ENCODE measurements around the gene SNRNP40. TPM values are rescaled to one million over a fixed set of nuclear protein-coding genes. Genes with fewer than 3 reads are reported as not detected.

Gene SNRNP40
- total and polyA plus RNA-seq, 2 experiments from 2014 or later: 90.0 to 135 TPM

DNA sequence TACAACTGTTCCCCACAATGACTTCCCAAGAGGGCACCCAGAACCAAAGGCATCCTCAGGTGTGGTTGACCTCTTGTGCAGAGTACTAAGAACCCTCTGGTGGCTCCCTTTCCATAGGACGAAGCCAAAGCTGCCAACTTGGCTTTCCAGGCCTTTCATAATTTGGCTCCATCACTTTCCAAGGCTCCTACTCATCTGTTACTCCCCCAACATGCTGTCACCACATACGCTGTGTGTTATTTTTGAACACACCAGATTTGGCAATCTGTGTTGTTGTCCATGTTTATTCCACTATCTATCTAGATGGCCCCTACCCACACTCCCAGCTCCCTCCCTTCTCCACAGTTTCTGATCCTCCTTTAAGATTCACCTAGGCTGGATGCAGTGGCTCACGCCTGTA lies 46.7 kb downstream of the SNRNP40 start:
- Mint-ChIP-seq H3K4me3 (no peak overlapping the region), H3K27me3 (ENCODE audit: insufficient read depth, low read depth, poor library complexity) (peaks cover 3% of the 10 kb centered on the region), H3K27ac (no peak overlapping the region), H3K9me3 (no peaks in the 10 kb centered on the region), H3K4me1 (no peaks in the 10 kb centered on the region), H3K36me3 (ENCODE audit: low read depth) (no peaks in the 10 kb centered on the region)
- no peak overlapping the region for H3K27ac ChIP-seq (ENCODE audit: low read depth)
- no peak overlapping the region for H3K4me3 ChIP-seq
- H3K9me2 ChIP-seq (ENCODE audit: insufficient read depth): no peaks in the 10 kb centered on the region
- no peak for ATAC-seq
- H3K79me2 ChIP-seq (replicated peaks; ENCODE audit: insufficient read depth): no peaks in the 10 kb centered on the region
- H2AFZ ChIP-seq: no peak overlapping the region
- H3K4me2 ChIP-seq: no peak overlapping the region
- H3K4me1 ChIP-seq (ENCODE audit: insufficient read depth): no peaks in the 10 kb centered on the region
- H3K36me3 ChIP-seq (ENCODE audit: insufficient read depth): no peaks in the 10 kb centered on the region
- no peak for TF ChIP-seq STAT1 (IDR thresholded peaks at IDR 0.05; ENCODE audit: unreplicated experiment)
- no peak for TF ChIP-seq NANOG (IDR thresholded peaks at IDR 0.05; ENCODE audit: borderline replicate concordance)
- no peak for TF ChIP-seq ZNF114 (CRISPR knock-in tag; IDR thresholded peaks at IDR 0.05)
- TF ChIP-seq, protein P1, sequence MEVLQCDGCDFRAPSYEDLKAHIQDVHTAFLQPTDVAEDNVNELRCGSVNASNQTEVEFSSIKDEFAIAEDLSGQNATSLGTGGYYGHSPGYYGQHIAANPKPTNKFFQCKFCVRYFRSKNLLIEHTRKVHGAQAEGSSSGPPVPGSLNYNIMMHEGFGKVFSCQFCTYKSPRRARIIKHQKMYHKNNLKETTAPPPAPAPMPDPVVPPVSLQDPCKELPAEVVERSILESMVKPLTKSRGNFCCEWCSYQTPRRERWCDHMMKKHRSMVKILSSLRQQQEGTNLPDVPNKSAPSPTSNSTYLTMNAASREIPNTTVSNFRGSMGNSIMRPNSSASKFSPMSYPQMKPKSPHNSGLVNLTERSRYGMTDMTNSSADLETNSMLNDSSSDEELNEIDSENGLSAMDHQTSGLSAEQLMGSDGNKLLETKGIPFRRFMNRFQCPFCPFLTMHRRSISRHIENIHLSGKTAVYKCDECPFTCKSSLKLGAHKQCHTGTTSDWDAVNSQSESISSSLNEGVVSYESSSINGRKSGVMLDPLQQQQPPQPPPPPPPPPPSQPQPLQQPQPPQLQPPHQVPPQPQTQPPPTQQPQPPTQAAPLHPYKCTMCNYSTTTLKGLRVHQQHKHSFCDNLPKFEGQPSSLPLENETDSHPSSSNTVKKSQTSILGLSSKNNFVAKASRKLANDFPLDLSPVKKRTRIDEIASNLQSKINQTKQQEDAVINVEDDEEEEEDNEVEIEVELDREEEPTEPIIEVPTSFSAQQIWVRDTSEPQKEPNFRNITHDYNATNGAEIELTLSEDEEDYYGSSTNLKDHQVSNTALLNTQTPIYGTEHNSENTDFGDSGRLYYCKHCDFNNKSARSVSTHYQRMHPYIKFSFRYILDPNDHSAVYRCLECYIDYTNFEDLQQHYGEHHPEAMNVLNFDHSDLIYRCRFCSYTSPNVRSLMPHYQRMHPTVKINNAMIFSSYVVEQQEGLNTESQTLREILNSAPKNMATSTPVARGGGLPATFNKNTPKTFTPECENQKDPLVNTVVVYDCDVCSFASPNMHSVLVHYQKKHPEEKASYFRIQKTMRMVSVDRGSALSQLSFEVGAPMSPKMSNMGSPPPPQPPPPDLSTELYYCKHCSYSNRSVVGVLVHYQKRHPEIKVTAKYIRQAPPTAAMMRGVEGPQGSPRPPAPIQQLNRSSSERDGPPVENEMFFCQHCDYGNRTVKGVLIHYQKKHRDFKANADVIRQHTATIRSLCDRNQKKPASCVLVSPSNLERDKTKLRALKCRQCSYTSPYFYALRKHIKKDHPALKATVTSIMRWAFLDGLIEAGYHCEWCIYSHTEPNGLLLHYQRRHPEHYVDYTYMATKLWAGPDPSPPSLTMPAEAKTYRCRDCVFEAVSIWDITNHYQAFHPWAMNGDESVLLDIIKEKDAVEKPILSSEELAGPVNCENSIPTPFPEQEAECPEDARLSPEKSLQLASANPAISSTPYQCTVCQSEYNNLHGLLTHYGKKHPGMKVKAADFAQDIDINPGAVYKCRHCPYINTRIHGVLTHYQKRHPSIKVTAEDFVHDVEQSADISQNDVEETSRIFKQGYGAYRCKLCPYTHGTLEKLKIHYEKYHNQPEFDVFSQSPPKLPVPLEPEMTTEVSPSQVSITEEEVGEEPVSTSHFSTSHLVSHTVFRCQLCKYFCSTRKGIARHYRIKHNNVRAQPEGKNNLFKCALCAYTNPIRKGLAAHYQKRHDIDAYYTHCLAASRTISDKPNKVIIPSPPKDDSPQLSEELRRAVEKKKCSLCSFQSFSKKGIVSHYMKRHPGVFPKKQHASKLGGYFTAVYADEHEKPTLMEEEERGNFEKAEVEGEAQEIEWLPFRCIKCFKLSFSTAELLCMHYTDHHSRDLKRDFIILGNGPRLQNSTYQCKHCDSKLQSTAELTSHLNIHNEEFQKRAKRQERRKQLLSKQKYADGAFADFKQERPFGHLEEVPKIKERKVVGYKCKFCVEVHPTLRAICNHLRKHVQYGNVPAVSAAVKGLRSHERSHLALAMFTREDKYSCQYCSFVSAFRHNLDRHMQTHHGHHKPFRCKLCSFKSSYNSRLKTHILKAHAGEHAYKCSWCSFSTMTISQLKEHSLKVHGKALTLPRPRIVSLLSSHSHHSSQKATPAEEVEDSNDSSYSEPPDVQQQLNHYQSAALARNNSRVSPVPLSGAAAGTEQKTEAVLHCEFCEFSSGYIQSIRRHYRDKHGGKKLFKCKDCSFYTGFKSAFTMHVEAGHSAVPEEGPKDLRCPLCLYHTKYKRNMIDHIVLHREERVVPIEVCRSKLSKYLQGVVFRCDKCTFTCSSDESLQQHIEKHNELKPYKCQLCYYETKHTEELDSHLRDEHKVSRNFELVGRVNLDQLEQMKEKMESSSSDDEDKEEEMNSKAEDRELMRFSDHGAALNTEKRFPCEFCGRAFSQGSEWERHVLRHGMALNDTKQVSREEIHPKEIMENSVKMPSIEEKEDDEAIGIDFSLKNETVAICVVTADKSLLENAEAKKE (CRISPR knock-in tag; IDR thresholded peaks at IDR 0.05): no peak
- TF ChIP-seq JUNB (IDR thresholded peaks at IDR 0.05; ENCODE audit: unreplicated experiment): no peak
- no peak for TF ChIP-seq EZH2 (IDR thresholded peaks at IDR 0.05; ENCODE audit: low read depth, unreplicated experiment)
- TF ChIP-seq, protein P2, sequence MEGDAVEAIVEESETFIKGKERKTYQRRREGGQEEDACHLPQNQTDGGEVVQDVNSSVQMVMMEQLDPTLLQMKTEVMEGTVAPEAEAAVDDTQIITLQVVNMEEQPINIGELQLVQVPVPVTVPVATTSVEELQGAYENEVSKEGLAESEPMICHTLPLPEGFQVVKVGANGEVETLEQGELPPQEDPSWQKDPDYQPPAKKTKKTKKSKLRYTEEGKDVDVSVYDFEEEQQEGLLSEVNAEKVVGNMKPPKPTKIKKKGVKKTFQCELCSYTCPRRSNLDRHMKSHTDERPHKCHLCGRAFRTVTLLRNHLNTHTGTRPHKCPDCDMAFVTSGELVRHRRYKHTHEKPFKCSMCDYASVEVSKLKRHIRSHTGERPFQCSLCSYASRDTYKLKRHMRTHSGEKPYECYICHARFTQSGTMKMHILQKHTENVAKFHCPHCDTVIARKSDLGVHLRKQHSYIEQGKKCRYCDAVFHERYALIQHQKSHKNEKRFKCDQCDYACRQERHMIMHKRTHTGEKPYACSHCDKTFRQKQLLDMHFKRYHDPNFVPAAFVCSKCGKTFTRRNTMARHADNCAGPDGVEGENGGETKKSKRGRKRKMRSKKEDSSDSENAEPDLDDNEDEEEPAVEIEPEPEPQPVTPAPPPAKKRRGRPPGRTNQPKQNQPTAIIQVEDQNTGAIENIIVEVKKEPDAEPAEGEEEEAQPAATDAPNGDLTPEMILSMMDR (conservative IDR thresholded peaks at IDR 0.05; ENCODE audit: low read depth in 2 of 2): no peak
- no peaks in the 10 kb centered on the region for H3K27me3 ChIP-seq (ENCODE audit: insufficient read depth)
- no peaks in the 10 kb centered on the region for H3F3A ChIP-seq (replicated peaks; ENCODE audit: low read depth)
- DNase-seq (ENCODE audit: low spot score): no peak
- H4K20me1 ChIP-seq (replicated peaks; ENCODE audit: insufficient read depth): no peaks in the 10 kb centered on the region
